SKM-1 treated with dmso at 0.1 percent for 144 hours (cell line): ENCODE results near the gene KBTBD13.
"Not testable (repeated sequence)": the region's sequence is repeated elsewhere in the genome, so short reads cannot be mapped to it uniquely, and the experiment has no call there.

Experiments used
- DNase-seq: peaks from one replicate; lab custom pipeline; 2025; ENCODE audit not compliant: unreplicated experiment; lab: John Stamatoyannopoulos, UW

KBTBD13 gene

DNA sequence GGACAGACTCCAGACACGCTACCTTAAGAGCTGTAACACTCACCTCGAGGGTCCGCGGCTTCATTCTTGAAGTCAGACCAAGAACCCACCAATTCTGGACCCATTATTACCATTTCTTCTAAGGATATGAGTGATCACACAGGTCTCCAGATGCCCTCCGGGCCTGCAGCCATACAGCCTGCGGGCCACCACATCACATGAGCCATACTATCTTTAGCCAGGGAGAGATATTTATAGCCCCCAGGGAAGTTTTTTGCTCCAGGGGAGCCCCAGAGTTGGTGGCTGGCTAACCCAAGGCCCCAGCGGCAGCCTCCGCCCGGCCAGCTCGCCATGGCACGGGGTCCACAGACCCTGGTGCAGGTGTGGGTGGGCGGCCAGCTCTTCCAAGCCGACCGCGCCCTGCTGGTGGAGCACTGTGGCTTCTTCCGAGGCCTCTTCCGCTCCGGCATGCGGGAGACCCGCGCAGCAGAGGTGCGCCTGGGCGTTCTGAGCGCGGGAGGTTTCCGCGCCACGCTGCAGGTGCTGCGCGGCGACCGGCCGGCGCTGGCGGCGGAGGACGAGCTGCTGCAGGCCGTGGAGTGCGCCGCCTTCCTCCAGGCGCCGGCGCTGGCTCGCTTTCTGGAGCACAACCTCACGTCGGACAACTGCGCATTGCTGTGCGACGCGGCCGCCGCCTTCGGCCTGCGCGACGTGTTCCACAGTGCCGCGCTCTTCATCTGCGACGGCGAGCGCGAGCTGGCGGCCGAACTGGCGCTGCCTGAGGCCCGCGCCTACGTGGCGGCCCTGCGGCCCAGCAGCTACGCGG is at the start of gene KBTBD13:
Gene KBTBD13 (plus strand): TSS at position 261 of the 805 bp plus-strand sequence. CDS start 70 bp downstream, at position 331.
- DNase-seq: no peak

DNA sequence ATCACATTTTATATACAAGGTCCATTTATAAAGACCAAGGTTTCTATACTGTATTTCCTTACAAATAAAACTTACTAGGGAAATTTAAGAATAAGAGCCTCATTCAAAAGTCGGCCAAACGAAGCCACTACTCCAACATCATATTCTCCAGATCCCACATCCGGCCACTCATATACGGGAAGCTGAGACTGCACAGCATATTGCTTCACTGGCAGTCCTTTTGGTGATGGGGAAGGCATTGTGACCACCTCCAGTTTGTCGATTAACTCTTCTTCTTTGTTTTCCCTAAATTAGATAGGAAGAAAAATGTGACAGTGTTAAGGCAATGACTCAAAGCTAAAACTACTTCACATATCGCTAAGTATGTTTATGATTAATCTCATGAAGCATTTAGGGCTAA is 49.8 kb upstream of the KBTBD13 start:
- DNase-seq: no peak

DNA sequence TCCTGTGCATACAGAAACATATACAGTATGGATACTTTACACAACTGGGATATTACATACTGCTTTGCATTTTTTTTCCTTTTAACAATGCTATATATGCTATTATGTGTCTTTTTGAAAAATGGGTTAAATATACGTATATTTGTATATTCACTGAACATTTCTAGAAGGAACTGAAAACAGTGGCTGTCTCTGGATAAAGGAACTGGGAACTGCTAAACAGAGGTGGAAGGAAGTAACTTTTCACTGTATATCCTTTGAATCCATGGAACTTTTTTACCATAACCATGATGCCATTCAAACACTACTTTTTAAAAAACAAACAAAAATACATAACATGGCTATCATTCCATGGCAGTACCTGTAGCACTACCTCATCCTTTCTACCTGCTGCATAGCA is 49.0 kb upstream of the KBTBD13 start:
- no peak for DNase-seq

DNA sequence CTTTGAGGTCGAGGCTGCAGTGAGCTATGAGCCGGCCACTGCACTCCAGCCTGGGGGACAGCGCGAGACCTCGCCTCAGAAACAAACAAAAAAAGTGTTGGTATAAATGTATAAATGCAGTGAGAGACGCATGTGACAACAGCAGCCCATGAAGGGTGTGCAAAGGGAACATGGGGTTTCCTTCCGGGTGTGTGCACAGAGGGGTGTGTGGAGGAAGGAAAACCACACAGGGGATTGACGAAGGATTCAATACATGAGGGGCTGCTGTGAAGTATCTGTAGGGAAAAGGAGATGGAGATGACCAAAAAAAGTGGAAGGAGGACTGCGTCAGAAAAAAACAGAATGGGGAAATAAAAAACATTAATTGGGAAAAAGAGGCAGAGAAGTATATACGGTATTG is 48.2 kb upstream of the KBTBD13 start:
- no peak for DNase-seq

DNA sequence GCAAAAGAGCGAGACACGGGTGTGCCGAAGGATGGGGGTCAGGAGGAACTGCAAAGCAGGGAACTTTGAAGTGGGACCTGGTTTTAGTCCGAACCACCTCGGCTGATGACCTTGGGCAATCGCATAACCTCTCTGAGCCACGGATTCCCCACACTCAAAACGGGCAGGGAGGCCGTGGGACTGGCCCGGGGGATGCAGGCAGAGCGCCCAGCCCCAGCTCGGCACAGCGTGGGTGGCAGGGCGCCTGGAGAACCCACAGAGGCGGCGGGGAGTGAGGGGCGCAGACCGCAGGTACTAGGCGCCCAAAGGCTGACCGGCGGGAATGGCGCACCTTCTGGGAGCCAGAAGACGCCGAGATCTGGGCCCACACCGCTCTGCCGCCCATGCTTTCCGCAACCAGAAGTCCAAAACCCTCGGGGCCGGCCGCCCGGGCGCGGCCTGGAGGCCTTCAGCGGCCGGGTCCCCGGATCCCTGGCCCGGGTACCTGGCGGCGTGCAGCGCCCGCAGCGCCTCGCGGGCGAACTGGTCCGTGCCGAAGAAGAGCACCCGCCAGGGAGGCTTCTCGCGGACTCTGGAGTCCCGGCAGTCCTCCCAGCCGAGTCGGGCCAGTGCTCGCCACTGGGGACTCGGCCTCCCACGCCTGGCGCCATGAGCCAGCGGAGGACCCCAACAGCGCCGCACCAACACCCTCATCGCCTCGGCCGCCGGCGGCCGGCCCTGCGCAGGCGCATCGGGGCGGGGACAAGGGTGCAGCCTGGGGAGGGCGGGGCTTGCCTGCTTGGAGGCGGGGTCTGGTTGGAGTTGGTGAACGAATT is 47.4 kb upstream of the KBTBD13 start, which contains the start of gene MTFMT:
Gene MTFMT (minus strand): TSS at position 719 of the 815 bp plus-strand sequence. CDS start 26 bp downstream, at position 693.
- DNase-seq: peak; percentile 71

DNA sequence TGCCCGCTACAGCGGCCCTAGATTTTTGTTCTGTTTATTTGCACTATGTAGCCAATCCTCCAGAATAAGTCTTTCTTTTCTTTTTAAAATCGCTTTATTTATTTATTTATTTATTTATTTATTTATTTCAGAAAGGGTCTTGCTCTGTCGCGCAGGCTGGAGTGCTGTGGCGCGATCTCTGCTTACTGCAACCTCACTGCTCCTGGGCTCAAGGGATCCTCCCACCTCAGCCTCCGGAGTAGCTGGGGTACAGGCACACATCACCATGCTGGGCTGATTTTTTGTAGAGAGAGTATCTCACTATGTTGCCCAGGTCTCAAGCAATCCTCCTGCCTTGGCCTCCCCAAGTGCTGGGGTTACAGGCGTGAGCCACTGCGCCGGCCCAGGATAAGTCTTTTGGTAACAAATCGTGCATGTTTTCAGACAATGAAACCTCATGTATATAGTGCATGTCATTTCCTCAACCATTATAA is 46.8 kb upstream of the KBTBD13 start:
- DNase-seq: no peak

DNA sequence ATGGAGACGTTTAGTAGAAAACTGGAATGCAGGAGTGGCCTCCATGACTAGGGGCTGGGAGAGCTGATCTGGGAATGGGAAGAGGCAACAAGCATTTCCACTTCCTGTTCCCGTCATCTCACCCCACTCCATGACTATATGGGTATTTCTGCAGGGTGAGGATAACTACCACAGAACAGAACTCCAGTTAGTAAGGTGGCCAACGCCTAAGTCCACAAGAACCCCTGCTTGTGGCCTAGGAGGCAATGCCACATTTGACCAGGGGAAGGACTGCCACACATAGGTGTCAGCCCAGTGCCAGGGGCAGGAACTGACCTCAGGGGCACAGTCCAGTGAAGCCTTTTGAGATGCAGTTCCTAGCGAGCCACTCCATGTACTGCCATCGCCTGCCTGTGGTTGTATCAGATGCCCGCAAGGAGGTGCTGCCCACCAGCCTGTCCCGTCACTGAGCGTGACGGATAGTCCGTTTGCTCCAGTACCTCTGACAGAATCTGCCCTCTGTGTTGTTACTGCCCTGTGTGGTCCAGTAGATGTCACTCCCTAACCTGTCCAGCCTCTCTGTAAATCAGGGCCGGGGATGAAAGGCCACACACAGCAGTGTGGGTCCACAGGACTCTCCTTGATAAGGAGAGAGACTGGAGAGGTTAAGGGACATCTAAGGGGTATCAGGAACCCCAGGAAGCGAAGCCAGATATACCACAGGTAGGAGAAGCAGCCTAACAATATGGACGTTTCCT is 43.6 kb upstream of the KBTBD13 start:
- peak; percentile 73 for DNase-seq

DNA sequence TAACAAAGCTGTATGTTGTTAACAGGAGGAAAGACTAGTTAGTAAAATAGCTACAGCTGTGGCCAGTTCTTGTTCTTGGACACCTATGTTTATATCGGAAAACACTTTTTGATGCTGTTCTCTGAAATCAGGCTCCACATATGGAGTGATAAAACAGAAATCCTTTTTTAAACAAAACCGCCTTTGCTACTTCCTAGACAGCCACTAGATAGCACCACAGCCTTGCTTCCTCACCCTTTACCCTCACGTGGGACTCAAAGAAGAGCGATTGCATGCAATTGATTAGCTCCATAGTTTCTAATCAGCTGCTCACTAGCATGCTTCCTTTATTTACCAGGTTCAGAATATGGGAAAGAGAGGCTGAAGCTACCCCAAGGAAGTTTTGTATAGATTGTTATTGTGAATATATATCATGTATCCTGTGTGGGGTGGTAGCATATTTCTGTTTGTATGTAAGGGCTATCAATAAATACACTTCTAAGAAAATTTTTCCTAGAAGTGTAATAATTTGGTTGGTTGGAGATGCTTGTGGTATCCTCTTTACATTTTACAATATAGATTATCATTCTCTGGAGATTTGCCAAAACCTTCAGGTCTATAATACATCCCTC is 42.8 kb upstream of the KBTBD13 start:
- DNase-seq: peak; percentile 45

DNA sequence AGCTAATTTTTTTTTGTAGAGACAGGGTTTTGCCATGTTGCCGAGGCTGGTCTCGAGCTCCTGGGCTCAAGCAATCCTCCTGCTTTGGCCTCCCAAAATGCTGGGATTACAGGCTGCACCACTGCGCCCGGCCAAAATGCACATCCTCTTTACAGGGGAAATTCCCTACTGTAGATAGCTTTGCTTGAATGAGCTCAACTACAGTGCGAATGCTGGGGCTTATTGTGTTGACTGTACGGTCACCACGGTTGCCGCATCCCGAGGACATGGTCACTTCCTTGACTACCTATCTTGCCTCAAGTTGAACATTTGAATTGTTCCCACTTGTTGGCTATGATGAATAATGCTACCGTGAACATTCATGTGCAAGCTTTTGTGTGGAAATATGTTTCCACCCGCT is 41.8 kb upstream of the KBTBD13 start:
- DNase-seq: no peak

DNA sequence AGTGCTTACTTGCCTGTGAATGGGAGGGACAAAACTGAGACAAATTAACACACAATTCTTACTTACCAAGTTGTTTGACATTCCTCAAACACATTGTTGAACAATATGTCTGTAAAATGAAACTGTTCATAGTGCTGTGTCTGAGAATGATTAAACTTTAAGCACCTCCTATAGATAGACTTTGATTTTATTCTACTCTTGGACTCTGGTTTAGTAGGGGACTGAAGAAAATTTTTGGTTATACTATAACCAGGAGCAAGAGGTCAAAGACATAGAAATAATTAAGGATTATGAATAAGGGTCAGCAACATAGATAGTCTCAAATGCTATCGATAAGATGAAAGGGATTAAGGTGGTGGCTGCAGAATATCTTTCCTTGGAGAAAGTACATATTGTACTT is 39.2 kb upstream of the KBTBD13 start:
- no peak for DNase-seq

DNA sequence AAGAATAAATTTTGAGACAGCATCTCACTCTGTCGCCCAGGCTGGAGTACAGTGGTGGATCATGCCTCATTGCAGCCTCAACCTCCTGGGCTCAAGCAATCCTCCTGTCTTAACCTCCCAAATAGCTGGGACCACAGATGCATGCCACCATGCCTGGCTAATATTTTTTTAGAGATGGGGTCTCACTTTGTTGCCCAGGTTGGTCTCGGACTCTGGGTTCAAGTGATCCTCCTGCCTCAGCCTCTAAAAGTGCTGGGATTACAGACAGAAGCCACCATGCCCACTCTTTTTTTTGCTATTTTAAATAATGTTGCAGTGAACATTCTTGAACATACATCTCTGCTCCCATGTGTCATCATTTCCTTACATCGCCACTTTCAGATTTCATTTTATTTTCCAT is 38.1 kb upstream of the KBTBD13 start:
- DNase-seq: no peak

DNA sequence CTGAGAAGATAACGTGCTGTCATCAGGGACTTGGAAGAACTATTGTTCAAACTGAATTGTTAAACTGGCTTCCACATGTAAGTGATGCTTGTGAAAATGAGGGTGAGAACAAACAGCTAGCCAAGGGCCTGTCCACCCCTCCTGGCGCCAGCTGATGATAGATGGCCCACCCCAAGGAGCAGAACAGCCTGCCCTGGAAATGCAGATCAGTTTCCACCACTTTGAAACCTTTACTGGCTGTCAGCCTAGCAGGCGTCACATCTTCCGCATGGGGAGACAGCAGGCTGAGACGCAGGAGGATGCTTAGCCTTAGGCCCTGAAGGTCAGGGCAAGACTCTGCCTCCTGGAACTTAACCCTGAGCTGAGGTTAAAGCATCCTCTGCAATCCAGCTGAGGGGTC is 37.7 kb upstream of the KBTBD13 start:
- no peak for DNase-seq

DNA sequence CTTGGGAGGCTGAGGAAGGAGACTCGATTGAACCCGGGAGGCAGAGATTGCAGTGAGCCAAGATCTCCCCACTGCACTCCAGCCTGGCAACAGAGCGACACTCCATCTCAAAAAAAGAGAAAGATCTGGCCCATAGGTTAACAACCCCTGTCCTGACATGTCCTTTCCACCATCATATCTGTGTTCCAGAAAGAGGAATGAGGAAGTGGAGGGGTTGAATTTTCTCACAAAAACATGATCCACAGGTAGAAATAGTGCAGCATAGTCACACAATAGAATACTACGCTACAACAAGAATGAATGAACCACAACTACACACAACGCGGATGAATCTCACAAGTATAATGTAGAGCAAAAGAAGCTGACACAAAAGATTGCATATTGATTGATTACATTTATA is 36.1 kb upstream of the KBTBD13 start:
- no peak for DNase-seq

DNA sequence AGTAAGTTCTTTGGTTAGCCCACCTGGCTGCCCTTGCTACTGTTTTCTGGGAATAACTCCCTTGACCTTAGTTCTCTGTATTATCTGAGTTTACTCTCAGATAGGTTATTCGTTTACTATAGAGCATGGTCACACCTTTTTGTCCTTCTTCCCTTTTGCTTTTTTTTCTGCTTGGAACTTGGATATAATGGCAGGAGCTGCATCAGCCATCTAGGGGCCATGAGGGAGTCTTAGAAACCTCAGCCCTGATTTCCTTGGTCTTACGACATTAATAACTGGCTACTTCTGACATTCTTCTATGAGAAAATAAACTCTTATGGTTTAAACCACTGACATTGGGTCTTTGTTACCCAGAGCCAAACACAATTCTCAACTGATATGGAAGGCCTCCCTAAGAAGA is 34.8 kb upstream of the KBTBD13 start:
- DNase-seq: no peak

DNA sequence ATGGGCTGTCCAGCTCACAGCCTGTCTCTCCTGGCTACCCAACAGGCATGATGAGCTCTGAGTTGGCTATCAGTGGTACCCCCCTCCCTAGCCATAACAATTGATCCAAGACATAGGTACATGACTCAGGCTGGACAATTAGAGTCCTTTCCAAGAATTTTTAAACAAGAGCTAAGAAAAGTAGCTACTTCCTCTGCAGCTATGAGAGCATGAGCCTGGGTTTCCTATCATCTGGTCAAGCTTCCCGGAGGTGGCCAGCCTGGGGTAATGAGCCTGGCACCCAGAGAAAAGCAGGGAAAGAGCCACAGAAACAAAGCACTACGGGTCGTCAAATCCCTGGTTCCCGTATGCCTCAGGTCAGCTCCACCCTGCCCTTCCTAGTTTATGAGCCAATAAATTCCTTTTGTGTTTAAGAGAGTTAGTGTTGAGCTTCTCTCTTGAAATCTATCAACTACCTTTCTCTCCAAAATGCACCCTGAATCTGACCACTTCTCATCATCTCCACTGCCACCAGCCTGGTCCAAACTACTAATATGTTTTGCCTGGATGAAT is 33.7 kb upstream of the KBTBD13 start:
- DNase-seq: no peak

DNA sequence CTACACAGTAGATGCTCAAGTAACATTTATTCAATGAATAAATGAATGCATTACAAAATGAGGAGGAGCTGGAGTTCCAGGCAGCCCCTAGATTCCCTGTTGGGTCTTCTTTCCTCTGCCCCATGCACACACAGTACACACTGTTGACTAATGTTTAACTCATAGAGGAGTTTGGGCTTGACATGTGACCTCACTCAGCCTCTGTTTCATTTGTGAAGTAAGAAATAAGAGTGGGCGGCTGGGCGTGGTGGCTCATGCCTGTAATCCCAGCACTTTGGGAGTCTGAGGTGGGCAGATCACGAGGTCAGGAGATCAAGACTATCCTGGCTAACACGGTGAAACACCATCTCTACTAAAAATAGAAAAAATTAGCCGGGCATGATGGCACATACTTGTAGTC is 32.3 kb upstream of the KBTBD13 start:
- not testable (repeated sequence) for DNase-seq

DNA sequence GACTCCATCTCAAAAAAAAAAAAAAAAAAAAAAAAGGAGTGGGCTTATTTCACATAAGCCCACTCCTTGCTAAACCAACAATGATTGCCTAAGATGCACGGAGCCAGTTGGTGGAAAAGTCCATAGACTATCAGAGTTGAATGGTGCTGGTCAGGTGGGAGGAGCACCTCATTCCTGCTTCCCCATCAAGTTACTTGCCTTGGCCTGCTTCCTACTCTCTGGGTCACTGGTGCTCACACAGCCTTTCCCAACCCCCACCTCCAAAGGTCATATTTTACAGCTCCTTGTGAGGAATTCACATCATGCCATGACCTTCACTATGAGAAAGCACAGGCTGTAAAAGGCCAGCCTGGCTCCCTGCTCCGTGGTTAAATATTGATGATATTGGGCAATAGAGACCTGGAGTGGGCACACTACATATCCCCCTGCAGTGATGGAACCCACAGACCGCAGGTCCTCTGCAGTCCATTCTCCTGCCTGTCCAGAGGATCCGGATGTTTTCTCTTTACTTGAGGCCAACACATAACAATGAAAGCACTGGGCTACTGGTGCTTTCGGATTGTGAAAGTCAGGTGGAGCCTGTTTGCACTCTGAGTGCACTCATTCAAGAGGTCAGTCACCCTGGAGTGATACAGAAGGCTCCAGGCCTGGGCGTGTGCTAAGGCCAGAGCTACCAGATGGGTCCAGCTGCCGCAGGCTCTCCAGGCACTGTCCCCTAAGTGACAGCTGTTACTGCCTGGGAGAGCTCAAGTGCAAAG is 31.6 kb upstream of the KBTBD13 start, which contains the start of gene SLC51B:
Gene SLC51B (plus strand): TSS at position 664 of the 758 bp plus-strand sequence. CDS start 4,618 bp downstream, outside the sequence.
- DNase-seq: no peak

DNA sequence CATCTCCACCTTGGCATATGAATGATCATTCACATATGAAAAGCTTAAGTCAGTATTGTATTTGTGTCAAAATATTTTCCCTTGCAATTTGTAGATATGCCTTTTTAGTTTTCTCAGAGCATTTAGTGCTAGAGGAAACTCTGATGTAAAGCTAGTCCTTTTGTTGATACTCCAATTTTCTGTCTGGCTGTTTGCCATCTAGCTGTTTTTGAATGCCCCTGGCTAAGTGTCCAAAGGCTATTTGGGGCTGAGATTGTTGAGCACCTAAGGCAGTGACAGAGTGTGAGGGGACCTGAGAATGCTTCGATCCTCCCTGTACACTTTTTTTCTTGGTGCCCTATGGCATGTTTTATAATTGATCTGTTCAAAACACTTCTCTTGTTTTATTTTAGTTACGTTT is 28.3 kb upstream of the KBTBD13 start:
- DNase-seq: no peak

DNA sequence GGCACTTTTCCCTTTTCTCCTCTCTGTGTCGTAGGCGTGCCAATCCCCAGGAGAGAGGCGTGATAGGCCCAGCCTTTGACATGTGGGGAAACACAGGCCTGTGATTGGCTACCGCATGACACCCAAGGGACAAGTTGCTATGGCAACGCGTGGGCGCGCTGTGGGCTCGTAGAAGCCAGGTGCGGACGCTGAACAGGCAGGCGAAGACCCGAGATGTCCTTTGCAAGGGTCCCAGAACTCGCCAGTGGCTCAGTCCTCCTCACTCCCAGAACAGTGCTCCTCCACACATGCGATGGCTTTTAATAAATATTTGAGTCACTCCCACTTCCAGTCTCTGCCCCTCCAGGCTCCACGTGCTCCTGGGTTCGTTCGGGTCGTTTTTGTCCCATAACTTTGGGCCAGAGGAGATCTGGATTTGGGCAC is 27.1 kb upstream of the KBTBD13 start:
- DNase-seq: peak; percentile 88

DNA sequence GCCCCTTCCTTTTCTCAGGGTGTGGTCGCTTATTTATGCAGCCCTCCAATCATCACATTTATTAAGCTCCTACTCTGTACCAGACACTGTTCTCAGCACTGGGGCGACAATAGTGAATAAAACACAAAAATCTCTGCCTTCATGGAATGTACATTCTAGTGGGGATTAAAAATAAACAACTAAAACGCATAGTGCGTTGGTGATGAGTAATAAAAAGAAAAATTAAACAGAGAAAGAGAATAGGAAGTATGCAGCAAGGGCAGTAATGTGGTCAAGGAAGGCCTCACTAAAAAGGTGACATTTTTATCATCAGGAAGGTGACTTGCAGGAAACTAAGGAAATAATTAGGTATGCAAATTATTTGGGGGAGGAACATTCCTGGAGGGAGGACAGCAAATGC is 26.3 kb upstream of the KBTBD13 start:
- no peak for DNase-seq
